ENCODE results near the gene FAT1. TPM values are rescaled to one million over a fixed set of nuclear protein-coding genes. Genes with fewer than 3 reads are reported as not detected.

Gene FAT1
- total and polyA plus RNA-seq, 9 of the 15 experiments (the other 6 are each of a cell fraction or from before 2014, with no cell fraction given), result 6.0 to 38.4 (median 21.4) TPM

DNA sequence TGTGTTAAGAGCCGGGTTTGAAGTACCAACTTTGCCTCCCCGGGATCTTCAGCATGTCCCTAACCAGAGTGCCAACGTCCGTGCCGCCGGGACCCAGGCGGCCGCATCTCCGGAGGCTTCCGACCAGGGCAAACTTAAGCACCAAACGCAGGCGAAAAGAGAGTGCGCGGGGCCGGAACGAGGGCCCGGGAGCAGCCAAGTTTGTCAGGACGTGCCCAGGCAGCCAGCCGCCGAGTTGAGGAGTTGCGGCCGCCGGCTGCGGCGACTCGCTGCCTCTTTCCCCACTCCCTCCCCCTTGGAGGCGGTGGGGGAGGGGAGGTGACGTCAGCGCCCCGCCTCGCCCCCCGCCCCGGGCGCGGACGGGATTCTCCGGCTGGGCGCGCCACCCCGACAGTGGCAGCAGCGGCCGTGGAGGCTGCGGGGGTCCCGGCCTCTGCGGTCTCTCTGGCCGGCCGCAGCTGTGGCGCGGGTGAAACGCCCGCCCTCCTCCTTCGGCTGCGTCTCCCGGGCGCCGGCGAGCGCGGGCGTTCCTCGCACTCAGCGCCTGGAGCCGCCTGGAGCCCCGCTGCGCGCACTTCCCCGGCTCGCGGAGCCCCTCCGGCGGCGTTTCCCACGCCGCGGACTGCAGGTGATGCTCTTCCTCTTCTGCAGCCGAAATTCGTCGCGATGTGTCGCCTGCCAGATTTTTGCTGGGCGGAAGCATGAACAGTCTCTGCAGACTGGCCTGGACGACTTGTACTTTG lies 2.9 kb upstream of the FAT1 start (continued):
- TF ChIP-seq, protein P1, sequence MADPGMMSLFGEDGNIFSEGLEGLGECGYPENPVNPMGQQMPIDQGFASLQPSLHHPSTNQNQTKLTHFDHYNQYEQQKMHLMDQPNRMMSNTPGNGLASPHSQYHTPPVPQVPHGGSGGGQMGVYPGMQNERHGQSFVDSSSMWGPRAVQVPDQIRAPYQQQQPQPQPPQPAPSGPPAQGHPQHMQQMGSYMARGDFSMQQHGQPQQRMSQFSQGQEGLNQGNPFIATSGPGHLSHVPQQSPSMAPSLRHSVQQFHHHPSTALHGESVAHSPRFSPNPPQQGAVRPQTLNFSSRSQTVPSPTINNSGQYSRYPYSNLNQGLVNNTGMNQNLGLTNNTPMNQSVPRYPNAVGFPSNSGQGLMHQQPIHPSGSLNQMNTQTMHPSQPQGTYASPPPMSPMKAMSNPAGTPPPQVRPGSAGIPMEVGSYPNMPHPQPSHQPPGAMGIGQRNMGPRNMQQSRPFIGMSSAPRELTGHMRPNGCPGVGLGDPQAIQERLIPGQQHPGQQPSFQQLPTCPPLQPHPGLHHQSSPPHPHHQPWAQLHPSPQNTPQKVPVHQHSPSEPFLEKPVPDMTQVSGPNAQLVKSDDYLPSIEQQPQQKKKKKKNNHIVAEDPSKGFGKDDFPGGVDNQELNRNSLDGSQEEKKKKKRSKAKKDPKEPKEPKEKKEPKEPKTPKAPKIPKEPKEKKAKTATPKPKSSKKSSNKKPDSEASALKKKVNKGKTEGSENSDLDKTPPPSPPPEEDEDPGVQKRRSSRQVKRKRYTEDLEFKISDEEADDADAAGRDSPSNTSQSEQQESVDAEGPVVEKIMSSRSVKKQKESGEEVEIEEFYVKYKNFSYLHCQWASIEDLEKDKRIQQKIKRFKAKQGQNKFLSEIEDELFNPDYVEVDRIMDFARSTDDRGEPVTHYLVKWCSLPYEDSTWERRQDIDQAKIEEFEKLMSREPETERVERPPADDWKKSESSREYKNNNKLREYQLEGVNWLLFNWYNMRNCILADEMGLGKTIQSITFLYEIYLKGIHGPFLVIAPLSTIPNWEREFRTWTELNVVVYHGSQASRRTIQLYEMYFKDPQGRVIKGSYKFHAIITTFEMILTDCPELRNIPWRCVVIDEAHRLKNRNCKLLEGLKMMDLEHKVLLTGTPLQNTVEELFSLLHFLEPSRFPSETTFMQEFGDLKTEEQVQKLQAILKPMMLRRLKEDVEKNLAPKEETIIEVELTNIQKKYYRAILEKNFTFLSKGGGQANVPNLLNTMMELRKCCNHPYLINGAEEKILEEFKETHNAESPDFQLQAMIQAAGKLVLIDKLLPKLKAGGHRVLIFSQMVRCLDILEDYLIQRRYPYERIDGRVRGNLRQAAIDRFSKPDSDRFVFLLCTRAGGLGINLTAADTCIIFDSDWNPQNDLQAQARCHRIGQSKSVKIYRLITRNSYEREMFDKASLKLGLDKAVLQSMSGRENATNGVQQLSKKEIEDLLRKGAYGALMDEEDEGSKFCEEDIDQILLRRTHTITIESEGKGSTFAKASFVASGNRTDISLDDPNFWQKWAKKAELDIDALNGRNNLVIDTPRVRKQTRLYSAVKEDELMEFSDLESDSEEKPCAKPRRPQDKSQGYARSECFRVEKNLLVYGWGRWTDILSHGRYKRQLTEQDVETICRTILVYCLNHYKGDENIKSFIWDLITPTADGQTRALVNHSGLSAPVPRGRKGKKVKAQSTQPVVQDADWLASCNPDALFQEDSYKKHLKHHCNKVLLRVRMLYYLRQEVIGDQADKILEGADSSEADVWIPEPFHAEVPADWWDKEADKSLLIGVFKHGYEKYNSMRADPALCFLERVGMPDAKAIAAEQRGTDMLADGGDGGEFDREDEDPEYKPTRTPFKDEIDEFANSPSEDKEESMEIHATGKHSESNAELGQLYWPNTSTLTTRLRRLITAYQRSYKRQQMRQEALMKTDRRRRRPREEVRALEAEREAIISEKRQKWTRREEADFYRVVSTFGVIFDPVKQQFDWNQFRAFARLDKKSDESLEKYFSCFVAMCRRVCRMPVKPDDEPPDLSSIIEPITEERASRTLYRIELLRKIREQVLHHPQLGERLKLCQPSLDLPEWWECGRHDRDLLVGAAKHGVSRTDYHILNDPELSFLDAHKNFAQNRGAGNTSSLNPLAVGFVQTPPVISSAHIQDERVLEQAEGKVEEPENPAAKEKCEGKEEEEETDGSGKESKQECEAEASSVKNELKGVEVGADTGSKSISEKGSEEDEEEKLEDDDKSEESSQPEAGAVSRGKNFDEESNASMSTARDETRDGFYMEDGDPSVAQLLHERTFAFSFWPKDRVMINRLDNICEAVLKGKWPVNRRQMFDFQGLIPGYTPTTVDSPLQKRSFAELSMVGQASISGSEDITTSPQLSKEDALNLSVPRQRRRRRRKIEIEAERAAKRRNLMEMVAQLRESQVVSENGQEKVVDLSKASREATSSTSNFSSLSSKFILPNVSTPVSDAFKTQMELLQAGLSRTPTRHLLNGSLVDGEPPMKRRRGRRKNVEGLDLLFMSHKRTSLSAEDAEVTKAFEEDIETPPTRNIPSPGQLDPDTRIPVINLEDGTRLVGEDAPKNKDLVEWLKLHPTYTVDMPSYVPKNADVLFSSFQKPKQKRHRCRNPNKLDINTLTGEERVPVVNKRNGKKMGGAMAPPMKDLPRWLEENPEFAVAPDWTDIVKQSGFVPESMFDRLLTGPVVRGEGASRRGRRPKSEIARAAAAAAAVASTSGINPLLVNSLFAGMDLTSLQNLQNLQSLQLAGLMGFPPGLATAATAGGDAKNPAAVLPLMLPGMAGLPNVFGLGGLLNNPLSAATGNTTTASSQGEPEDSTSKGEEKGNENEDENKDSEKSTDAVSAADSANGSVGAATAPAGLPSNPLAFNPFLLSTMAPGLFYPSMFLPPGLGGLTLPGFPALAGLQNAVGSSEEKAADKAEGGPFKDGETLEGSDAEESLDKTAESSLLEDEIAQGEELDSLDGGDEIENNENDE (IDR thresholded peaks at IDR 0.05; ENCODE audit: low read depth, low read length), result no peak
- TF ChIP-seq, protein P2, sequence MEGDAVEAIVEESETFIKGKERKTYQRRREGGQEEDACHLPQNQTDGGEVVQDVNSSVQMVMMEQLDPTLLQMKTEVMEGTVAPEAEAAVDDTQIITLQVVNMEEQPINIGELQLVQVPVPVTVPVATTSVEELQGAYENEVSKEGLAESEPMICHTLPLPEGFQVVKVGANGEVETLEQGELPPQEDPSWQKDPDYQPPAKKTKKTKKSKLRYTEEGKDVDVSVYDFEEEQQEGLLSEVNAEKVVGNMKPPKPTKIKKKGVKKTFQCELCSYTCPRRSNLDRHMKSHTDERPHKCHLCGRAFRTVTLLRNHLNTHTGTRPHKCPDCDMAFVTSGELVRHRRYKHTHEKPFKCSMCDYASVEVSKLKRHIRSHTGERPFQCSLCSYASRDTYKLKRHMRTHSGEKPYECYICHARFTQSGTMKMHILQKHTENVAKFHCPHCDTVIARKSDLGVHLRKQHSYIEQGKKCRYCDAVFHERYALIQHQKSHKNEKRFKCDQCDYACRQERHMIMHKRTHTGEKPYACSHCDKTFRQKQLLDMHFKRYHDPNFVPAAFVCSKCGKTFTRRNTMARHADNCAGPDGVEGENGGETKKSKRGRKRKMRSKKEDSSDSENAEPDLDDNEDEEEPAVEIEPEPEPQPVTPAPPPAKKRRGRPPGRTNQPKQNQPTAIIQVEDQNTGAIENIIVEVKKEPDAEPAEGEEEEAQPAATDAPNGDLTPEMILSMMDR (IDR thresholded peaks at IDR 0.05 in 2 of 3, conservative IDR thresholded peaks at IDR 0.05 in 1 of 3; ENCODE audit: insufficient read depth in 2 of 3, low read depth in 1 of 3, low read length in 3 of 3), result peak in 1 of 3 experiments; percentile 33; a peak in 2 of 6 replicates
- TF ChIP-seq MAFF (IDR thresholded peaks at IDR 0.05; ENCODE audit: low read length) (no peak), ZNF197 (CRISPR knock-in tag; IDR thresholded peaks at IDR 0.05; ENCODE audit: low read depth) (no peak), STAT5A (IDR thresholded peaks at IDR 0.05; ENCODE audit: borderline replicate concordance, low read length) (no peak), KAT8 (IDR thresholded peaks at IDR 0.05; ENCODE audit: low read depth) (no peak), EP400 (IDR thresholded peaks at IDR 0.05) (no peak), KLF10 (CRISPR knock-in tag; IDR thresholded peaks at IDR 0.05) (no peak)
- TF ChIP-seq, protein P3, sequence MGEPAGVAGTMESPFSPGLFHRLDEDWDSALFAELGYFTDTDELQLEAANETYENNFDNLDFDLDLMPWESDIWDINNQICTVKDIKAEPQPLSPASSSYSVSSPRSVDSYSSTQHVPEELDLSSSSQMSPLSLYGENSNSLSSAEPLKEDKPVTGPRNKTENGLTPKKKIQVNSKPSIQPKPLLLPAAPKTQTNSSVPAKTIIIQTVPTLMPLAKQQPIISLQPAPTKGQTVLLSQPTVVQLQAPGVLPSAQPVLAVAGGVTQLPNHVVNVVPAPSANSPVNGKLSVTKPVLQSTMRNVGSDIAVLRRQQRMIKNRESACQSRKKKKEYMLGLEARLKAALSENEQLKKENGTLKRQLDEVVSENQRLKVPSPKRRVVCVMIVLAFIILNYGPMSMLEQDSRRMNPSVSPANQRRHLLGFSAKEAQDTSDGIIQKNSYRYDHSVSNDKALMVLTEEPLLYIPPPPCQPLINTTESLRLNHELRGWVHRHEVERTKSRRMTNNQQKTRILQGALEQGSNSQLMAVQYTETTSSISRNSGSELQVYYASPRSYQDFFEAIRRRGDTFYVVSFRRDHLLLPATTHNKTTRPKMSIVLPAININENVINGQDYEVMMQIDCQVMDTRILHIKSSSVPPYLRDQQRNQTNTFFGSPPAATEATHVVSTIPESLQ (CRISPR knock-in tag; IDR thresholded peaks at IDR 0.05), result no peak
- TF ChIP-seq, protein P4, sequence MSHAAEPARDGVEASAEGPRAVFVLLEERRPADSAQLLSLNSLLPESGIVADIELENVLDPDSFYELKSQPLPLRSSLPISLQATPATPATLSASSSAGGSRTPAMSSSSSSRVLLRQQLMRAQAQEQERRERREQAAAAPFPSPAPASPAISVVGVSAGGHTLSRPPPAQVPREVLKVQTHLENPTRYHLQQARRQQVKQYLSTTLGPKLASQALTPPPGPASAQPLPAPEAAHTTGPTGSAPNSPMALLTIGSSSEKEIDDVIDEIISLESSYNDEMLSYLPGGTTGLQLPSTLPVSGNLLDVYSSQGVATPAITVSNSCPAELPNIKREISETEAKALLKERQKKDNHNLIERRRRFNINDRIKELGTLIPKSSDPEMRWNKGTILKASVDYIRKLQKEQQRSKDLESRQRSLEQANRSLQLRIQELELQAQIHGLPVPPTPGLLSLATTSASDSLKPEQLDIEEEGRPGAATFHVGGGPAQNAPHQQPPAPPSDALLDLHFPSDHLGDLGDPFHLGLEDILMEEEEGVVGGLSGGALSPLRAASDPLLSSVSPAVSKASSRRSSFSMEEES (CRISPR knock-in tag; IDR thresholded peaks at IDR 0.05), result no peak
